ENCODE data around the gene PALLD. TPM values are rescaled to one million over a fixed set of nuclear protein-coding genes. Genes with fewer than 3 reads are reported as not detected.

Gene PALLD
- total RNA-seq, 1 experiment from 2014 or later: 6.5 TPM

- TF ChIP-seq REST (IDR thresholded peaks at IDR 0.05; ENCODE audit: insufficient read depth in 1 of 2, low read depth in 2 of 2, low read length in 1 of 2): no peak
- no peak for TF ChIP-seq SIN3A (IDR thresholded peaks at IDR 0.05; ENCODE audit: borderline replicate concordance, insufficient read depth, low read depth, low read length)
- no peak for TF ChIP-seq TCF7L2 (IDR thresholded peaks at IDR 0.05; ENCODE audit: low read depth, low read length)
- no peak for TF ChIP-seq CTCF (IDR thresholded peaks at IDR 0.05)
- no peak for TF ChIP-seq POLR2AphosphoS5 (IDR thresholded peaks at IDR 0.05; ENCODE audit: low read depth, low read length)
- Histone ChIP-seq H3K36me3 (ENCODE audit: control insufficient read depth, insufficient read depth, low read length) (no peaks in the 10 kb centered on the region), H3K27ac (ENCODE audit: low read length) (no peak overlapping the region), H3K4me1 (ENCODE audit: control insufficient read depth, insufficient read depth, low read length) (no peaks in the 10 kb centered on the region; the same call in 1 of the 2 replicates), H3K4me3 (ENCODE audit: low read depth in 2 of 2, low read length in 2 of 2) (no peak overlapping the region), H3K27me3 (ENCODE audit: control insufficient read depth, insufficient read depth, low read length) (no peaks in the 10 kb centered on the region), H3K9me3 (ENCODE audit: control insufficient read depth, insufficient read depth, low read depth, low read length) (no peaks in the 10 kb centered on the region)
- POLR2A ChIA-PET: interaction anchor here (0.6 kb wide), 1 partner anchor 407 kb away, joined by 6 read pairs; no protein-coding TSS in a partner anchor
- no peak for DNase-seq (ENCODE audit: low read depth, low spot score)
- intact Hi-C loops (cut with micrococcal nuclease; ENCODE audit: unreplicated experiment): no loop called here
- CTCF ChIA-PET: no interaction called here
- BruUV-seq (replicated peaks): no TSS peak
- ATAC-seq: no peak
- in situ Hi-C loops (cut with HindIII; ENCODE audit: low pct_unique_long_range_greater_than_20kb, low sequenced_read_pairs): no loop called here
Observed at GRCh38 chr4:168524897-168525296, 28.0 kb downstream of the PALLD start.

GRCh38 chr4:168527560-168527959 is 30.7 kb downstream of the PALLD start:
- ChIA-PET CTCF (no interaction called here), POLR2A (no interaction called here)
- ATAC-seq (no peak), DNase-seq (ENCODE audit: low read depth, low spot score) (no peak)
- BruUV-seq (replicated peaks): no TSS peak
- H3K27ac ChIP-seq (ENCODE audit: low read length): no peak overlapping the region
- H3K4me3 ChIP-seq (ENCODE audit: low read depth in 2 of 2, low read length in 2 of 2): no peak overlapping the region
- H3K27me3 ChIP-seq (ENCODE audit: control insufficient read depth, insufficient read depth, low read length): no peaks in the 10 kb centered on the region
- in situ Hi-C loops (cut with HindIII; ENCODE audit: low pct_unique_long_range_greater_than_20kb, low sequenced_read_pairs): no loop called here
- no peak for TF ChIP-seq TCF7L2 (IDR thresholded peaks at IDR 0.05; ENCODE audit: low read depth, low read length)
- TF ChIP-seq POLR2AphosphoS5 (IDR thresholded peaks at IDR 0.05; ENCODE audit: low read depth, low read length): no peak
- no peak for TF ChIP-seq REST (IDR thresholded peaks at IDR 0.05; ENCODE audit: insufficient read depth in 1 of 2, low read depth in 2 of 2, low read length in 1 of 2)
- TF ChIP-seq SIN3A (IDR thresholded peaks at IDR 0.05; ENCODE audit: borderline replicate concordance, insufficient read depth, low read depth, low read length): no peak
- TF ChIP-seq CTCF (IDR thresholded peaks at IDR 0.05): no peak
- intact Hi-C loops (cut with micrococcal nuclease; ENCODE audit: unreplicated experiment): no loop called here
- H3K36me3 ChIP-seq (ENCODE audit: control insufficient read depth, insufficient read depth, low read length): no peaks in the 10 kb centered on the region
- H3K9me3 ChIP-seq (ENCODE audit: control insufficient read depth, insufficient read depth, low read depth, low read length): no peaks in the 10 kb centered on the region
- no peaks in the 10 kb centered on the region for H3K4me1 ChIP-seq (ENCODE audit: control insufficient read depth, insufficient read depth, low read length)

Data from Panc1 (cell line).